Erythroblast (primary cell): ENCODE data around the gene FES.
"Not testable (repeated sequence)": the region's sequence is repeated elsewhere in the genome, so short reads cannot be mapped to it uniquely, and the experiment has no call there.

ENCODE experiments used
- GATA1 ChIP-seq: IDR thresholded peaks from 2 replicates; pipeline ENCODE4 v1.6.1; 2011; ENCODE audit warnings: low read depth, mild to moderate bottlenecking, control low read depth, low read length, moderate library complexity
- POLR2A ChIP-seq: IDR thresholded peaks from 2 replicates; pipeline ENCODE4 v1.6.1; 2011; ENCODE audit warnings: mild to moderate bottlenecking, low read length

GRCh38 chr15:90909449-90909848 lies 25.1 kb downstream of the FES start:
- TF ChIP-seq POLR2A, GATA1: not testable (repeated sequence)
